HEK293 (cell line): Measurements from ENCODE around the gene COL18A1.

Source experiments
- CTCF ChIA-PET: fragments of 350-600 bp; formaldehyde crosslinking; extraction: SDS; loops from one replicate; lab custom pipeline; 2021; ENCODE audit warnings: antibody characterized with exemption; lab: Yijun Ruan, JAX
- POLR2A ChIA-PET: fragments of 300-600 bp; formaldehyde crosslinking; extraction: SDS; loops from one replicate; lab custom pipeline; 2020; ENCODE audit warnings: antibody characterized with exemption, inconsistent platforms; lab: Yijun Ruan, JAX
- H3K27ac ChIP-seq: fragments of 200-500 bp; sonication (Bioruptor generic); 2 replicates; pipeline ENCODE4 v1.5.1; 2014; ENCODE audit warnings: low read depth, low read length, control low read depth, inconsistent platforms; ENCODE audit errors: extremely low read depth
- H3K36me3 ChIP-seq, 2 experiments: fragments of 200-500 bp in 1 of 2; sonication (Bioruptor generic) in 1 of 2; 1 replicate in 1 of 2; 2 replicates in 1 of 2; pipeline ENCODE4 v1.5.1; 2014 to 2017; ENCODE audit warnings: inconsistent platforms in 2 of 2, low read length in 2 of 2; ENCODE audit not compliant: control insufficient read depth in 2 of 2, insufficient read depth in 1 of 2
- H3K4me1 ChIP-seq: fragments of 200-500 bp; sonication (Bioruptor generic); 2 replicates; pipeline ENCODE4 v1.5.1; 2014; ENCODE audit warnings: mild to moderate bottlenecking, low read length, inconsistent platforms; ENCODE audit not compliant: control insufficient read depth, insufficient read depth
- H3K4me3 ChIP-seq: 2 replicates; pipeline ENCODE4 v1.5.1; 2011; ENCODE audit warnings: low read depth, mild to moderate bottlenecking, control low read depth, low read length, moderate library complexity
- H3K9me3 ChIP-seq: fragments of 200-500 bp; sonication (Bioruptor generic); 2 replicates; pipeline ENCODE4 v1.5.1; 2014; ENCODE audit warnings: low read depth, low read length, inconsistent platforms; ENCODE audit not compliant: control insufficient read depth, insufficient read depth
- GLI4 ChIP-seq: fragments of 450-650 bp; formaldehyde crosslinking; IDR thresholded peaks from 2 replicates; pipeline ENCODE4 v1.5.1; 2016; ENCODE audit warnings: missing biosample characterization, missing genetic modification characterization
- GLIS1 ChIP-seq: fragments of 450-650 bp; formaldehyde crosslinking; IDR thresholded peaks from 2 replicates; pipeline ENCODE4 v1.5.1; 2016; ENCODE audit warnings: missing biosample characterization, missing genetic modification characterization
- WT1 ChIP-seq: fragments of 450-650 bp; formaldehyde crosslinking; IDR thresholded peaks from 2 replicates; pipeline ENCODE4 v1.5.1; 2016; ENCODE audit warnings: missing biosample characterization, missing genetic modification characterization
- ZEB2 ChIP-seq: fragments of 450-650 bp; formaldehyde crosslinking; IDR thresholded peaks from 2 replicates; pipeline ENCODE4 v1.5.1; 2016; ENCODE audit warnings: missing biosample characterization, missing genetic modification characterization
- ZNF146 ChIP-seq: fragments of 450-650 bp; formaldehyde crosslinking; IDR thresholded peaks from 2 replicates; pipeline ENCODE4 v1.5.1; 2016; ENCODE audit warnings: missing biosample characterization, missing genetic modification characterization
- ZNF19 ChIP-seq: fragments of 450-650 bp; formaldehyde crosslinking; IDR thresholded peaks from 2 replicates; pipeline ENCODE4; 2016; ENCODE audit warnings: missing biosample characterization, missing genetic modification characterization, low read depth
- ZNF266 ChIP-seq: fragments of 450-650 bp; formaldehyde crosslinking; IDR thresholded peaks from 2 replicates; pipeline ENCODE4 v1.5.1; 2016; ENCODE audit warnings: missing biosample characterization, missing genetic modification characterization, low read depth
- ZNF302 ChIP-seq: fragments of 450-650 bp; formaldehyde crosslinking; IDR thresholded peaks from 2 replicates; pipeline ENCODE4 v1.5.1; 2016; ENCODE audit warnings: missing biosample characterization, missing genetic modification characterization, low read depth
- ZNF324 ChIP-seq: fragments of 450-650 bp; formaldehyde crosslinking; IDR thresholded peaks from 2 replicates; pipeline ENCODE4 v1.5.1; 2016; ENCODE audit warnings: missing biosample characterization, missing genetic modification characterization
- ZNF394 ChIP-seq: fragments of 450-650 bp; formaldehyde crosslinking; IDR thresholded peaks from 2 replicates; pipeline ENCODE4 v1.5.1; 2016; ENCODE audit warnings: missing biosample characterization, missing genetic modification characterization, mild to moderate bottlenecking, moderate library complexity, borderline replicate concordance
- ZNF423 ChIP-seq: fragments of 450-650 bp; formaldehyde crosslinking; IDR thresholded peaks from 2 replicates; pipeline ENCODE4 v1.5.1; 2016; ENCODE audit warnings: missing biosample characterization, missing genetic modification characterization
- ZNF514 ChIP-seq: fragments of 450-650 bp; formaldehyde crosslinking; IDR thresholded peaks from 2 replicates; pipeline ENCODE4 v1.5.1; 2016; ENCODE audit warnings: missing biosample characterization, missing genetic modification characterization
- ZNF530 ChIP-seq: fragments of 450-650 bp; formaldehyde crosslinking; IDR thresholded peaks from 2 replicates; pipeline ENCODE4 v1.5.1; 2016; ENCODE audit warnings: low read depth, missing biosample characterization, missing genetic modification characterization
- ZNF555 ChIP-seq: fragments of 450-650 bp; formaldehyde crosslinking; conservative IDR thresholded peaks from 2 replicates; pipeline ENCODE4 v1.5.1; 2017; ENCODE audit warnings: missing biosample characterization, mild to moderate bottlenecking, missing genetic modification characterization, inconsistent platforms
- ZNF571 ChIP-seq: fragments of 450-650 bp; formaldehyde crosslinking; IDR thresholded peaks from 2 replicates; pipeline ENCODE4 v1.5.0; 2017; ENCODE audit warnings: missing biosample characterization, missing genetic modification characterization
- ZNF629 ChIP-seq: fragments of 450-650 bp; formaldehyde crosslinking; IDR thresholded peaks from 2 replicates; pipeline ENCODE4 v1.5.1; 2017; ENCODE audit warnings: missing biosample characterization, missing genetic modification characterization
- ZNF658 ChIP-seq: fragments of 450-650 bp; formaldehyde crosslinking; IDR thresholded peaks from 2 replicates; pipeline ENCODE4; 2016; ENCODE audit warnings: missing biosample characterization, missing genetic modification characterization
- ZNF791 ChIP-seq: fragments of 450-650 bp; formaldehyde crosslinking; IDR thresholded peaks from 2 replicates; pipeline ENCODE4 v1.5.1; 2016; ENCODE audit warnings: missing biosample characterization, missing genetic modification characterization
- ZNF830 ChIP-seq: fragments of 450-650 bp; IDR thresholded peaks from 2 replicates; pipeline ENCODE4 v1.5.0; 2018; ENCODE audit warnings: missing biosample characterization, missing genetic modification characterization, low read depth, mild to moderate bottlenecking, moderate library complexity
- TF ChIP-seq, protein P1 (sequence below): fragments of 450-650 bp; formaldehyde crosslinking; IDR thresholded peaks from 2 replicates; pipeline ENCODE4 v1.5.1; 2016; ENCODE audit warnings: missing biosample characterization, missing genetic modification characterization
- TF ChIP-seq, protein P2 (sequence below): fragments of 450-650 bp; formaldehyde crosslinking; IDR thresholded peaks from 2 replicates; pipeline ENCODE4 v1.5.1; 2016; ENCODE audit warnings: missing biosample characterization, missing genetic modification characterization
- TF ChIP-seq, protein P3 (sequence below): fragments of 450-650 bp; formaldehyde crosslinking; IDR thresholded peaks from 2 replicates; pipeline ENCODE4 v1.5.1; 2016; ENCODE audit warnings: missing biosample characterization, missing genetic modification characterization, low read depth

COL18A1 gene

DNA sequence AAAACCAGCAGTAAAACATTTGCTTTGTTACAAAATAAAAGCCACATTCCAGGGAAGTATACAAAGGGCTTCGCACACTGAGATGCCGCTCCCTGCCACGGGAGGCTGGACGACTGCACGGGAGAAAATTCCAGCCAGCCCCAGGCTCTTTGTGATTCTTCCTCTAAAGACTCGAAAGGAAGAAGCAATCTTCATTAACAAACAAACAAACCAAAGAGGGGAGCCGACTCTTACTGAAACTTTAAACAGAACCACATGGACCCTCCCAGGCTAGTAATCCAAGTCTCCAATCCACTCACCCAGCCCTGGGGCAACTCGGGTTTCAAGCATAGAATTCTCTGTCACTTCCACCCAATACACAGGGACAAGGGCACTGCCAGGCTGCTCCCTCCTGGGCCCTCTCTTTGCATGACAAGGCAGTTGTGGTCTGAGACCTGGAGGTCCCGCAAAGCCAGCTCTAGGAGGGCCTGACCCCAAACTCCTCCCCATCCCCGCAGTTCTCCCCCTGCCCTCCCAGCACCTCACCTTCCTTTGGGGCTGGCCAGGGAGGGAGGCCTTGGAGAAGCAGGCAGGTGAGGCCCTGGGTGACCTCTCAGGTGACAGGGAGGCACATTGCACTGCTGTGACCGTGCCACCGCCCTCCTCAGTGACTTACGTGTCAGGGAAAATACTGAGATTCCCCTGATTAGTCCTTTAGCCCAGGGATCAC, 26.6 kb upstream of the COL18A1 start:
- TF ChIP-seq ZNF629 (no peak), ZNF146 (no peak), ZNF791 (no peak), ZNF555 (no peak)
- TF ChIP-seq, protein P1, sequence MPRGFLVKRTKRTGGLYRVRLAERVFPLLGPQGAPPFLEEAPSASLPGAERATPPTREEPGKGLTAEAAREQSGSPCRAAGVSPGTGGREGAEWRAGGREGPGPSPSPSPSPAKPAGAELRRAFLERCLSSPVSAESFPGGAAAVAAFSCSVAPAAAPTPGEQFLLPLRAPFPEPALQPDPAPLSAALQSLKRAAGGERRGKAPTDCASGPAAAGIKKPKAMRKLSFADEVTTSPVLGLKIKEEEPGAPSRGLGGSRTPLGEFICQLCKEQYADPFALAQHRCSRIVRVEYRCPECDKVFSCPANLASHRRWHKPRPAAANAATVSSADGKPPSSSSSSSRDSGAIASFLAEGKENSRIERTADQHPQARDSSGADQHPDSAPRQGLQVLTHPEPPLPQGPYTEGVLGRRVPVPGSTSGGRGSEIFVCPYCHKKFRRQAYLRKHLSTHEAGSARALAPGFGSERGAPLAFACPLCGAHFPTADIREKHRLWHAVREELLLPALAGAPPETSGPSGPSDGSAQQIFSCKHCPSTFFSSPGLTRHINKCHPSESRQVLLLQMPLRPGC (tag by site-specific recombination) = no peak
- Histone ChIP-seq H3K27ac (no peak overlapping the region), H3K9me3 (no peaks in the 10 kb centered on the region), H3K4me1 (no peaks in the 10 kb centered on the region), H3K36me3 (no peaks in the 10 kb centered on the region), H3K4me3 (no peak overlapping the region)
- POLR2A ChIA-PET = no interaction called here
- CTCF ChIA-PET = no interaction called here

DNA sequence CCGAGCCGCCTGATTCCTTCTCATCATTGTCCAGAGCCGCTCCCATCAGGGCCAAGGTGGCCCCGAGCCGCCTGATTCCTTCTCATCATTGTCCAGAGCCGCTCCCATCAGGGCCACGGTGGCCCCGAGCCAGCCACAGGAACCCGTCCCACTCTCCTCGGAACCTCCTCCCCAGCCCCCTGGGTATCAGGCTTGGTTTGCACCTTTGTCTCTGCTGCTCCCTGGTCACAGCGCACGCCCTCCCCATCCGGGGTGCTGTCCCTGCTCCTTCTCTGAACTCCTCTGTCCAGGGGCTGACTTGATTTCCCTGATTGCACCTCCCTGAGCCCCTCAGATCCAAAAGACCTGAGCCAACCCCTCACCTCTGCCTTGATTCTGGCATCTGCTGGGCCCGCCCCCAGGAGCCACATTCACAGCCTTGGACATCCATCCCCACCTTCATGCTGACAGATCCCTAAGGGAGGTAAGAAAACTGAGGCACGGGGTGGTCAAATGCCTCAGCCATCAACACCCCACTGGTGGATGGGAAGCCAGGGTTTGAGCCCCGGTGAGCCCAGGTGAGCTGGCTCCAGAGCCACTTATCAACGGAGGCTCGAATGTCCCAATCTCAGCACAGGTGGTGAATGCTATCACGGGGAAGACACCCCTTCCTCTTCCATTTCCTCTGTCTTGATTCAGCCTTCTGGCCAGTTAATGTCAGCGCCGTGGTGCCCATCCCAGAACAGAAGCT, 25.6 kb upstream of the COL18A1 start:
- POLR2A ChIA-PET = no interaction called here
- CTCF ChIA-PET = no interaction called here
- Histone ChIP-seq H3K4me1 (no peaks in the 10 kb centered on the region), H3K36me3 (no peaks in the 10 kb centered on the region)
- no peak for TF ChIP-seq ZNF324 (tag by site-specific recombination)
- no peak for TF ChIP-seq WT1 (tag by site-specific recombination)
- TF ChIP-seq ZNF302 (tag by site-specific recombination) = no peak
- TF ChIP-seq ZNF19 (tag by site-specific recombination) = no peak
- no peak for TF ChIP-seq ZNF266 (tag by site-specific recombination)
- TF ChIP-seq ZNF571 (tag by site-specific recombination) = no peak
- TF ChIP-seq ZNF555 = no peak
- TF ChIP-seq ZNF514 = no peak
- no peak for TF ChIP-seq ZNF530 (tag by site-specific recombination)
- TF ChIP-seq, protein P2, sequence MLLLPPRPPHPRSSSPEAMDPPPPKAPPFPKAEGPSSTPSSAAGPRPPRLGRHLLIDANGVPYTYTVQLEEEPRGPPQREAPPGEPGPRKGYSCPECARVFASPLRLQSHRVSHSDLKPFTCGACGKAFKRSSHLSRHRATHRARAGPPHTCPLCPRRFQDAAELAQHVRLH (tag by site-specific recombination) = no peak
- no peak for TF ChIP-seq ZNF146
- no peak for TF ChIP-seq ZNF658 (tag by site-specific recombination)
- TF ChIP-seq, protein P3, sequence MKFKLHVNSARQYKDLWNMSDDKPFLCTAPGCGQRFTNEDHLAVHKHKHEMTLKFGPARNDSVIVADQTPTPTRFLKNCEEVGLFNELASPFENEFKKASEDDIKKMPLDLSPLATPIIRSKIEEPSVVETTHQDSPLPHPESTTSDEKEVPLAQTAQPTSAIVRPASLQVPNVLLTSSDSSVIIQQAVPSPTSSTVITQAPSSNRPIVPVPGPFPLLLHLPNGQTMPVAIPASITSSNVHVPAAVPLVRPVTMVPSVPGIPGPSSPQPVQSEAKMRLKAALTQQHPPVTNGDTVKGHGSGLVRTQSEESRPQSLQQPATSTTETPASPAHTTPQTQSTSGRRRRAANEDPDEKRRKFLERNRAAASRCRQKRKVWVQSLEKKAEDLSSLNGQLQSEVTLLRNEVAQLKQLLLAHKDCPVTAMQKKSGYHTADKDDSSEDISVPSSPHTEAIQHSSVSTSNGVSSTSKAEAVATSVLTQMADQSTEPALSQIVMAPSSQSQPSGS (tag by site-specific recombination) = no peak
- TF ChIP-seq GLI4 (tag by site-specific recombination) = no peak
- no peak for TF ChIP-seq ZEB2 (tag by site-specific recombination)
- TF ChIP-seq ZNF423 (tag by site-specific recombination) = no peak
- no peak for TF ChIP-seq ZNF830 (tag by site-specific recombination)
- TF ChIP-seq GLIS1 (tag by site-specific recombination) = no peak
- TF ChIP-seq ZNF394 (tag by site-specific recombination) = no peak
- TF ChIP-seq, all 188 proteins: peak for 0
- Histone ChIP-seq H3K27ac (no peak overlapping the region), H3K9me3 (no peaks in the 10 kb centered on the region), H3K4me3 (no peak overlapping the region)
